ENCODE measurements around the gene SMARCD3. TPM values are rescaled to one million over a fixed set of nuclear protein-coding genes. Genes with fewer than 3 reads are reported as not detected.
A peak's percentile ranks its signal among the peaks of the same experiment; 100 is the strongest.

Gene SMARCD3
- total and polyA plus RNA-seq, 2 of the 13 experiments (the other 11 are each of a cell fraction or from before 2014, with no cell fraction given), result 0.20 to 0.62 TPM

- TF ChIP-seq TERF1 (CRISPR knock-in tag; IDR thresholded peaks at IDR 0.05) (no peak), KDM2A (CRISPR knock-in tag; IDR thresholded peaks at IDR 0.05; ENCODE audit: borderline replicate concordance, low read depth) (0 out of 2 replicates have a peak, but pooled peaks have one; percentile 37), ZNF629 (CRISPR knock-in tag; conservative IDR thresholded peaks at IDR 0.05) (peak; percentile 42), XRCC5 (optimal IDR thresholded peaks at IDR 0.05; ENCODE audit: low read length) (peak; percentile 76), ZBTB1 (CRISPR knock-in tag; IDR thresholded peaks at IDR 0.05; ENCODE audit: borderline replicate concordance) (no peak), ZNF652 (CRISPR knock-in tag; IDR thresholded peaks at IDR 0.05; ENCODE audit: borderline replicate concordance, low read depth) (no peak), CCDC6 (CRISPR knock-in tag; IDR thresholded peaks at IDR 0.05) (no peak), TBL1XR1 (IDR thresholded peaks at IDR 0.05; ENCODE audit: borderline replicate concordance, low read length, partially characterized antibody) (no peak)
Observed at GRCh38 chr7:151245360-151246101, 3.0 kb downstream of the SMARCD3 start (continued).

GRCh38 chr7:151244841-151245346 lies 3.6 kb downstream of the SMARCD3 start:
- TF ChIP-seq IKZF1 (IDR thresholded peaks at IDR 0.05) (no peak), TEAD2 (CRISPR knock-in tag; IDR thresholded peaks at IDR 0.05) (no peak), ATAD3A (CRISPR knock-in tag; IDR thresholded peaks at IDR 0.05) (no peak), EZH2 (conservative IDR thresholded peaks at IDR 0.05; ENCODE audit: low read depth, low read length) (0 out of 2 replicates have a peak, but pooled peaks have one; percentile 30), FOXJ3 (CRISPR knock-in tag; IDR thresholded peaks at IDR 0.05; ENCODE audit: borderline replicate concordance) (no peak)
- Histone ChIP-seq H3K9ac (ENCODE audit: insufficient read depth, low read depth, low read length) (no peak overlapping the region), H4K20me1 (ENCODE audit: insufficient read depth, low read length) (no peaks in the 10 kb centered on the region; the same call in 1 of the 2 replicates), H3K79me2 (ENCODE audit: insufficient read depth, low read length) (no peaks in the 10 kb centered on the region), H3K4me3 (replicated peaks in 1 of 3; ENCODE audit: insufficient read depth in 1 of 3, low read depth in 2 of 3, low read length in 3 of 3) (peak overlapping the region; percentile 43 to 66 (median 49); a peak in 5 of 6 replicates), H3K27me3 (ENCODE audit: control insufficient read depth in 1 of 2, insufficient read depth in 2 of 2, low read length in 2 of 2) (peaks cover 7 to 45% of the 10 kb centered on the region in 2 experiments; a peak in 3 of 5 replicates), H3K4me2 (ENCODE audit: low read depth, low read length) (peak overlapping the region; percentile 76), H2AFZ (ENCODE audit: low read length) (no peak overlapping the region), H3K4me1 (ENCODE audit: insufficient read depth, low read length) (peaks cover 74% of the 10 kb centered on the region), H3K27ac (ENCODE audit: extremely low read length, insufficient read depth, low read length) (no peak overlapping the region), H3K36me3 (replicated peaks in 1 of 2; ENCODE audit: control insufficient read depth in 1 of 2, insufficient read depth in 2 of 2, low read length in 2 of 2) (no peaks in the 10 kb centered on the region), H3K9me3 (ENCODE audit: low read length) (no peaks in the 10 kb centered on the region)
- FAIRE-seq (no peak), DNase-seq (ENCODE audit: low spot score) (no peak), ATAC-seq (no peak)
- WGBS (ENCODE audit: low lambda C conversion rate), result 8% methylated on average over 3 of the region's 15 CpGs
- BruUV-seq (replicated peaks), result no TSS peak
- ChIA-PET POLR2A (interaction anchor here (1.9 kb wide), 1 partner anchor 12 kb away, joined by 8 read pairs; the partner anchor contains the start of gene CHPF2), CTCF (ENCODE audit: low intra/inter-chr PET ratio, low total read pairs) (interaction anchor here (1.3 to 2.6 kb wide), 4 partner anchors 17 to 106 kb away, joined by 4 to 18 read pairs (median 6); no protein-coding TSS in a partner anchor)
- intact Hi-C loops (cut with micrococcal nuclease; ENCODE audit: unreplicated experiment), result loop anchor here (2.0 to 10.0 kb wide), 3 partner anchors 54 to 160 kb away; partner anchors contain the start of genes AGAP3, FASTK and TMUB1
- in situ Hi-C loops (cut with HindIII; ENCODE audit: extremely low pct_ligation_motif_present, low pct_unique_long_range_greater_than_20kb), result no loop called here

Data from HepG2 (cell line).